Gastrocnemius medialis (tissue), 4 donors: ENCODE measurements around the gene RPS6KL1.

ENCODE experiments used
- CTCF ChIP-seq, 5 experiments: fragments of 450-650 bp in 3 of 5; fragments of 200-600 bp in 2 of 5; sonication (generic) in 2 of 5; IDR thresholded peaks in 4 of 5; conservative IDR thresholded peaks in 1 of 5; 1 replicate in 4 of 5; 2 replicates in 1 of 5; pipeline ENCODE4 v1.5.1; 2016 to 2019; ENCODE audit warnings: antibody characterized with exemption in 5 of 5, mild to moderate bottlenecking in 3 of 5, moderate library complexity in 3 of 5
- POLR2A ChIP-seq, 2 donors: fragments of 450-650 bp; IDR thresholded peaks; one replicate each; pipeline ENCODE4 v1.6.1; 2017; ENCODE audit warnings: antibody characterized with exemption in 2 of 2, mild to moderate bottlenecking in 2 of 2, moderate library complexity in 2 of 2

- TF ChIP-seq CTCF (IDR thresholded peaks at IDR 0.05 in 4 of 5, conservative IDR thresholded peaks at IDR 0.05 in 1 of 5) (no peak), POLR2A (IDR thresholded peaks at IDR 0.05) (no peak)
Observed at GRCh38 chr14:74942608-74943007, 19.5 kb upstream of the RPS6KL1 start.
